ENCODE measurements around the gene KCTD3. TPM values are rescaled to one million over a fixed set of nuclear protein-coding genes. Genes with fewer than 3 reads are reported as not detected.

KCTD3 gene
- total and polyA plus RNA-seq, 10 of the 15 experiments (the other 5 are each of a cell fraction or from before 2014, with no cell fraction given): 3.6 to 19.8 (median 10.7) TPM

DNA sequence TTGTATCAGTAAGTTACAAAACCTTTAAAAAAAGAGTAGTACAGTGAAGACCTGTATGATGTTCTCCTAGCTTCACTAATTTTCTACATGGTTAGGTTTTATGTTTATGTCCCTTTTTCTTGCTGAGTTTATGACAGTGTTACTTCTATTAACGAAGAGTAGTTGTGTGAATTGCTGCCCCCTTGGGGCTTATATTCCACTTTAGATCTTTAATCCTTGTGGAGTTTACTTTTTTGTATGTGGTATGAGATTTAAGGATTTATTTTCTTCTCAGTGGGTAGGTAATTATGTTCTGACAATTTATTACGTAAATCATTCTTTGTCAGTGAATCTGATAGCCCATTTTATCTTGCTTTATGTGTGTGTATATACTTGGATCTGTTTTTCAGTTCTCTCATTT is 14.8 kb downstream of the KCTD3 start:
- Histone ChIP-seq H3K27me3 (replicated peaks in 1 of 2; ENCODE audit: control insufficient read depth in 2 of 2, insufficient read depth in 2 of 2, low read length in 1 of 2) (no peaks in the 10 kb centered on the region), H4K20me1 (ENCODE audit: control insufficient read depth, insufficient read depth) (no peaks in the 10 kb centered on the region), H3K9ac (ENCODE audit: control insufficient read depth, insufficient read depth, low read length) (no peak overlapping the region), H3K4me1 (ENCODE audit: control insufficient read depth, insufficient read depth, low read length) (no peaks in the 10 kb centered on the region), H3K36me3 (ENCODE audit: control insufficient read depth in 2 of 2, insufficient read depth in 2 of 2, low read length in 1 of 2) (peaks cover 0 to 7% of the 10 kb centered on the region in 2 experiments; a peak in 1 of 4 replicates), H3K4me2 (ENCODE audit: control insufficient read depth, insufficient read depth) (no peak overlapping the region), H3K79me2 (ENCODE audit: control insufficient read depth, insufficient read depth, low read length) (no peaks in the 10 kb centered on the region), H2AFZ (ENCODE audit: control insufficient read depth, low read depth, low read length) (no peak overlapping the region), H3K4me3 (no peak overlapping the region), H3K27ac (ENCODE audit: control insufficient read depth, insufficient read depth) (no peak overlapping the region), H3K9me3 (replicated peaks; ENCODE audit: control insufficient read depth, insufficient read depth, low read length) (no peaks in the 10 kb centered on the region)
- intact Hi-C loops (cut with micrococcal nuclease; ENCODE audit: unreplicated experiment) (no loop called here), in situ Hi-C loops (cut with MboI) (no loop called here)
- no TSS peak for BruUV-seq (replicated peaks)
- DNase-seq (ENCODE audit: low read depth, low spot score) (no peak), FAIRE-seq (no peak), ATAC-seq (no peak)
- ChIA-PET POLR2A (no interaction called here), SMC1A (ENCODE audit: uncharacterized antibody, unreplicated experiment) (no interaction called here), RAD21 (ENCODE audit: unreplicated experiment) (no interaction called here), CTCF (interaction anchor here (1.0 to 1.4 kb wide), 2 partner anchors 14 to 24 kb away, joined by 3 to 4 read pairs; no protein-coding TSS in a partner anchor)
- WGBS (ENCODE audit: insufficient coverage, insufficient replicate concordance, low lambda C conversion rate, missing lambda C conversion rate): 100% methylated on average over 2 of the region's 2 CpGs
- TF ChIP-seq MEF2B (IDR thresholded peaks at IDR 0.05; ENCODE audit: partially characterized antibody, poor library complexity, severe bottlenecking): no peak
- no peak for TF ChIP-seq POLR2A (IDR thresholded peaks at IDR 0.05; ENCODE audit: low read depth, low read length)

DNA sequence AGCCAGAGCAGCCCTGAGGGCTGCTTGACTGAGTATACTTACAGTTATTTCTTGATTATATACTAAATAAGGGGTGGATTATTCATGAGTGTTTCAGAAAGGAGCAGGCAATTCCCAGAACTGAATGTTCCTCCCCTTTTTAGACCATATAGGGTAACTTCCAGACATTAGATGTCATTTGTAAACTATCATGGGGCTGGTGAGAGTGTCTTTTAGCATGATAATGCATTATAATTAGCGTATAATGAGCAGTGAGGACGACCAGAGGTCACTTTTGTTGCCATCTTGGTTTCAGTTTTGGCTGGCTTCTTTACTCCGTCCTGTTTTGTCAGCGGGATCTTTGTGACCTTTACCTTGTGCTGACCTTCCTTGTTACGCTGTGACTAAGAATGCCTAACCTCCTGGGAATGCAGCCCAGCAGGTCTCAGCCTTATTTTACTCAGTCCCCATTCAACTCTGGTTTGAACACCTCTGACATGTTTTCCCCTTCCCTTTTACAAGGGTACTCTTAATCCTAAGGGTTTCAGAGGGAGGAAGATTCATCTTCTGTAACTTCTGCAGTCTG is 16.2 kb downstream of the KCTD3 start:
- H3K4me1 ChIP-seq (ENCODE audit: control insufficient read depth, insufficient read depth, low read length): no peaks in the 10 kb centered on the region
- peak; percentile 73 for ATAC-seq
- H3K36me3 ChIP-seq (ENCODE audit: control insufficient read depth in 2 of 2, insufficient read depth in 2 of 2, low read length in 1 of 2): peaks cover 0 to 7% of the 10 kb centered on the region in 2 experiments; a peak in 1 of 4 replicates
- no peak for DNase-seq (ENCODE audit: low read depth, low spot score)
- RAD21 ChIA-PET (ENCODE audit: unreplicated experiment): interaction anchor here (1.4 kb wide), 1 partner anchor 15 kb away, joined by 3 read pairs; no protein-coding TSS in a partner anchor
- H3K9me3 ChIP-seq (replicated peaks; ENCODE audit: control insufficient read depth, insufficient read depth, low read length): no peaks in the 10 kb centered on the region
- H3K27me3 ChIP-seq (replicated peaks in 1 of 2; ENCODE audit: control insufficient read depth in 2 of 2, insufficient read depth in 2 of 2, low read length in 1 of 2): no peaks in the 10 kb centered on the region
- no peak overlapping the region for H3K4me2 ChIP-seq (ENCODE audit: control insufficient read depth, insufficient read depth)
- no peak overlapping the region for H3K9ac ChIP-seq (ENCODE audit: control insufficient read depth, insufficient read depth, low read length)
- in situ Hi-C loops (cut with MboI) (no loop called here), intact Hi-C loops (cut with micrococcal nuclease; ENCODE audit: unreplicated experiment) (no loop called here)
- H2AFZ ChIP-seq (ENCODE audit: control insufficient read depth, low read depth, low read length): no peak overlapping the region
- CTCF ChIA-PET: interaction anchor here (1.1 to 1.3 kb wide), 2 partner anchors 16 to 24 kb away, joined by 3 read pairs; no protein-coding TSS in a partner anchor
- no peaks in the 10 kb centered on the region for H3K79me2 ChIP-seq (ENCODE audit: control insufficient read depth, insufficient read depth, low read length)
- BruUV-seq (replicated peaks): no TSS peak
- peak; percentile 56 for FAIRE-seq
- H3K4me3 ChIP-seq: no peak overlapping the region
- SMC1A ChIA-PET (ENCODE audit: uncharacterized antibody, unreplicated experiment): interaction anchor here (0.8 to 2.1 kb wide), 5 partner anchors 9 to 83 kb away, joined by 3 to 7 read pairs (median 4); no protein-coding TSS in a partner anchor
- H3K27ac ChIP-seq (ENCODE audit: control insufficient read depth, insufficient read depth): peak overlapping the region; percentile 46; the same call in 1 of the 2 replicates
- 20% methylated on average over 5 of the region's 5 CpGs for WGBS (ENCODE audit: insufficient coverage, insufficient replicate concordance, low lambda C conversion rate, missing lambda C conversion rate)
- POLR2A ChIA-PET: no interaction called here
- H4K20me1 ChIP-seq (ENCODE audit: control insufficient read depth, insufficient read depth): no peaks in the 10 kb centered on the region
- TF ChIP-seq FOXK2 (IDR thresholded peaks at IDR 0.05): no peak
- no peak for TF ChIP-seq YBX1 (IDR thresholded peaks at IDR 0.05)
- TF ChIP-seq, protein P1, sequence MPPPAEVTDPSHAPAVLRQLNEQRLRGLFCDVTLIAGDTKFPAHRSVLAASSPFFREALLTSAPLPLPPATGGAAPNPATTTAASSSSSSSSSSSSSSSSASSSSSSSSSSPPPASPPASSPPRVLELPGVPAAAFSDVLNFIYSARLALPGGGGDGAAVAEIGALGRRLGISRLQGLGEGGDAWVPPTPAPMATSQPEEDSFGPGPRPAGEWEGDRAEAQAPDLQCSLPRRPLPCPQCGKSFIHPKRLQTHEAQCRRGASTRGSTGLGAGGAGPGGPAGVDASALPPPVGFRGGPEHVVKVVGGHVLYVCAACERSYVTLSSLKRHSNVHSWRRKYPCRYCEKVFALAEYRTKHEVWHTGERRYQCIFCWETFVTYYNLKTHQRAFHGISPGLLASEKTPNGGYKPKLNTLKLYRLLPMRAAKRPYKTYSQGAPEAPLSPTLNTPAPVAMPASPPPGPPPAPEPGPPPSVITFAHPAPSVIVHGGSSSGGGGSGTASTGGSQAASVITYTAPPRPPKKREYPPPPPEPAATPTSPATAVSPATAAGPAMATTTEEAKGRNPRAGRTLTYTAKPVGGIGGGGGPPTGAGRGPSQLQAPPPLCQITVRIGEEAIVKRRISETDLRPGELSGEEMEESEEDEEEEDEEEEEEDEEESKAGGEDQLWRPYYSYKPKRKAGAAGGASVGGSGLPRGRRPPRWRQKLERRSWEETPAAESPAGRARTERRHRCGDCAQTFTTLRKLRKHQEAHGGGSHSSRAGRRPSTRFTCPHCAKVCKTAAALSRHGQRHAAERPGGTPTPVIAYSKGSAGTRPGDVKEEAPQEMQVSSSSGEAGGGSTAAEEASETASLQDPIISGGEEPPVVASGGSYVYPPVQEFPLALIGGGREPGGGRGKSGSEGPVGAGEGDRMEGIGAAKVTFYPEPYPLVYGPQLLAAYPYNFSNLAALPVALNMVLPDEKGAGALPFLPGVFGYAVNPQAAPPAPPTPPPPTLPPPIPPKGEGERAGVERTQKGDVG (CRISPR knock-in tag; IDR thresholded peaks at IDR 0.05): no peak
- TF ChIP-seq RFX5 (IDR thresholded peaks at IDR 0.05; ENCODE audit: low read depth, low read length): no peak
- TF ChIP-seq, protein P2, sequence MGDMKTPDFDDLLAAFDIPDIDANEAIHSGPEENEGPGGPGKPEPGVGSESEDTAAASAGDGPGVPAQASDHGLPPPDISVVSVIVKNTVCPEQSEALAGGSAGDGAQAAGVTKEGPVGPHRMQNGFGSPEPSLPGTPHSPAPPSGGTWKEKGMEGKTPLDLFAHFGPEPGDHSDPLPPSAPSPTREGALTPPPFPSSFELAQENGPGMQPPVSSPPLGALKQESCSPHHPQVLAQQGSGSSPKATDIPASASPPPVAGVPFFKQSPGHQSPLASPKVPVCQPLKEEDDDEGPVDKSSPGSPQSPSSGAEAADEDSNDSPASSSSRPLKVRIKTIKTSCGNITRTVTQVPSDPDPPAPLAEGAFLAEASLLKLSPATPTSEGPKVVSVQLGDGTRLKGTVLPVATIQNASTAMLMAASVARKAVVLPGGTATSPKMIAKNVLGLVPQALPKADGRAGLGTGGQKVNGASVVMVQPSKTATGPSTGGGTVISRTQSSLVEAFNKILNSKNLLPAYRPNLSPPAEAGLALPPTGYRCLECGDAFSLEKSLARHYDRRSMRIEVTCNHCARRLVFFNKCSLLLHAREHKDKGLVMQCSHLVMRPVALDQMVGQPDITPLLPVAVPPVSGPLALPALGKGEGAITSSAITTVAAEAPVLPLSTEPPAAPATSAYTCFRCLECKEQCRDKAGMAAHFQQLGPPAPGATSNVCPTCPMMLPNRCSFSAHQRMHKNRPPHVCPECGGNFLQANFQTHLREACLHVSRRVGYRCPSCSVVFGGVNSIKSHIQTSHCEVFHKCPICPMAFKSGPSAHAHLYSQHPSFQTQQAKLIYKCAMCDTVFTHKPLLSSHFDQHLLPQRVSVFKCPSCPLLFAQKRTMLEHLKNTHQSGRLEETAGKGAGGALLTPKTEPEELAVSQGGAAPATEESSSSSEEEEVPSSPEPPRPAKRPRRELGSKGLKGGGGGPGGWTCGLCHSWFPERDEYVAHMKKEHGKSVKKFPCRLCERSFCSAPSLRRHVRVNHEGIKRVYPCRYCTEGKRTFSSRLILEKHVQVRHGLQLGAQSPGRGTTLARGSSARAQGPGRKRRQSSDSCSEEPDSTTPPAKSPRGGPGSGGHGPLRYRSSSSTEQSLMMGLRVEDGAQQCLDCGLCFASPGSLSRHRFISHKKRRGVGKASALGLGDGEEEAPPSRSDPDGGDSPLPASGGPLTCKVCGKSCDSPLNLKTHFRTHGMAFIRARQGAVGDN (IDR thresholded peaks at IDR 0.05): no peak
- TF ChIP-seq, protein P3, sequence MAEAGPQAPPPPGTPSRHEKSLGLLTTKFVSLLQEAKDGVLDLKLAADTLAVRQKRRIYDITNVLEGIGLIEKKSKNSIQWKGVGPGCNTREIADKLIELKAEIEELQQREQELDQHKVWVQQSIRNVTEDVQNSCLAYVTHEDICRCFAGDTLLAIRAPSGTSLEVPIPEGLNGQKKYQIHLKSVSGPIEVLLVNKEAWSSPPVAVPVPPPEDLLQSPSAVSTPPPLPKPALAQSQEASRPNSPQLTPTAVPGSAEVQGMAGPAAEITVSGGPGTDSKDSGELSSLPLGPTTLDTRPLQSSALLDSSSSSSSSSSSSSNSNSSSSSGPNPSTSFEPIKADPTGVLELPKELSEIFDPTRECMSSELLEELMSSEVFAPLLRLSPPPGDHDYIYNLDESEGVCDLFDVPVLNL (IDR thresholded peaks at IDR 0.05; ENCODE audit: low read depth, low read length): no peak
